Putamen (tissue), 1 donor: Measurements from ENCODE around the gene PRKCB.
"Not testable (repeated sequence)": the region's sequence is repeated elsewhere in the genome, so short reads cannot be mapped to it uniquely, and the experiment has no call there.

ENCODE experiments used
- DNase-seq: peaks from one replicate; pipeline ENCODE4 v3.0.0-alpha.2; 2016; ENCODE audit warnings: low spot score

PRKCB gene

DNA sequence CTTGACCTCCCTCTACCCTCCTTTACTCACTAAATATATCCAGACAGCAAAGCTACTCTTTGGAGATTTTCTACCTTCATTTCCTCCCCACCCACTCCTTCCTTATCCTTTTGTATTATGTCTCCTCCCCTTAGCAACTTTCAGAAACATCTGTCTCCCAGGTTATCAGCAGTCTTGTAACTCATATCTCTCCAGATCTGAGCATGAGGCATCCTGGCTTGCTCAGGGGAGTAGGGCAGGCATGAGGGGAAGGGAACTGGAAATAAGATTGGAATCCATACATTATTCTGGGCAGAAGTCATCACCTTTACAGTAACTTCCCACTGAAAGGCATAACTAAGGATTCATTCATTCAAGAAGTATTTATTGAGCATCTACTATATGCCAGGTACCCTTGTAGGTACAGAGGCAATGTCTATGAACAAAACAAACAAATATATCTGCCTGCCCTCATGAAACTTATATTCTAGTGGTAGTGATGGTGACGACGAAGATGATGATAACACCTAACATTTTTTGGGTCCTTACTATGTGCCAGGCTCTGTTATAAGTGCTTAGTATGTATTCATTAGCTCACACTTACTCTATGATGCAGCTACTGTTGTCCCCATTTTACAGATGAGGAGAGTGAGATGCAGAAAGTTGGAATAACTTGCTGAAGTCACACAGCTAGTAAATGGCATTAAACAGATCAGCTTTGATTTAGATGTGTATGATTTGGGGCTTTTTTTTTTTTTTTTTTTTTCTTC is 296.4 kb downstream of the PRKCB start:
- DNase-seq: no peak

DNA sequence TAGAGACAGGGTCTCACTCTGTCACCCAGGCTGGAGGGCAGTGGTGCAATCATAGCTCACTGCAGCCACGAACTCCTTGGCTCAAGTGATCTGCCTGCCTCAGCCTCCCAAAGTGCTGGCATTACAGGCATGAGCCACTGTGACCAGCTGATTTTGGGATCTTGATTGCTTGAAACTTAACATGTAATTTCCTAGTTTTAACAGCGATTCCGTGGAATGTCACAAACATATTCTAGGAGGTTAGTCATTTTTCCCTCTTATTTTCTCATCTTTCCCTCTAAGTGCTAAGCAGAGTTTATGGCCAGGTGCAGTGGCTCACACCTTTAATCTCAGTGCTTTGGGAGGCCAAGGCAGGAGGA is 297.0 kb downstream of the PRKCB start:
- DNase-seq: no peak

DNA sequence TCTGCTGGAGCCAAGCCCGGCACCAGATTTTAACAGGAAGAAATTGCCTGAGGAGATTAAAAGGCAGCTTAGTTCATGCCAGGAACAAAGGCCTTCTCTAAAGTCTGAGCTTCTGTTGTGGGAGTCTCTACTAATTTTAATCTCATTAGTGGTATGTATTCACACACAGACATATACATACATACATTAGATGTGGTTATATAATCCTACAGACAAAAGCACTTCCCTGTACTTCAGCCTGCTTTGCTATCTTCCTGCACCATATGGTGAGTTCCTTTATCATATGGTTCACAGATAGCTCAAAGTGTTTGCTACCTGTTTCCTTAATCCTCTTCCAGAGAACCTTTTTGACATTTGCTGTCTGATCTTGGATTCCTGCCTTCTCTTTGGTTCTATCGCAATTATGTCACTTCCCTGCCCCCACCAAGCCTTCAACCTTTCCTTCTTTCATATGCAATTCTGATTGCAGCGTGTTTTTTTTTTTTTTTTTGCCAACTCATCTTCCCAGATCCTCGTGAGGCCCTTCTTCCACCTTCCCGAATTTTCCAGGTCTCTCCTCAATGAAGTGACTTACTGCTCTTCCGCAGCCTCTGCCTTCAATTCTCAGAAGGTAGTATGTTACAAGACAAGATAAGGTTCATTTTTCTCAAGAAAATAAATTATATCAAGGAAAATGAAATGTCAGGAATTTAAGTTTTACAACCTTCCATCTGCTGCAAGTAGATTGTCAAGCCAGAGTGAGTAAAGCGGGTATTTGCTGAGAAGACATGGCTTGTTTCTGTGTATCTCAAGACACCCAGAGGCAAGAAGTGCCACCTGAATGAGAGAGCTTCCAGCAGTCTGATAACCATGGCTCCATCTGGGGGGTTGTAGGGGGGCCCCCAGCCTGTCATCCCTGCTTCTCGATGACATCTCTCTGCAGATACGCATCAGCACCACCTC is 300.1 kb downstream of the PRKCB start:
- no peak for DNase-seq

DNA sequence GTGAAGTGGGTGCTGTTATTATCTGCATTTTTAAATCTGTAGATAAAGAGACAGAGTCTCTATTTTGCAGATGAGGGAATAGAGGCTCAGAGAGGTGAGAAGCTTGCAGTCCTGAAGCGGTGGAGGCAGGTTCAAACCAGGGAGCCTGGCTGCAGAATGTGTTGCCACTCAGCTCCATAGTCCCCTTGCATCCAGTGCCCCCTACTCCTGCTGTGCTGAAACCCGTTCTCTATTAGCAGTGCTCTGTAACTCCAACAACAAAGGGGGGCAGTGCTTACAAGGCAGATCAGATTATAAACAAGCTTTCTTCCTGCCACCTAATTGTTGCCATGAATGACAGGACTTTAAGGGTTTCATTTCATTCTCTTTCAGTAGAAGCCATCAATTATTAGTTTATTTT is 302.2 kb downstream of the PRKCB start:
- no peak for DNase-seq

DNA sequence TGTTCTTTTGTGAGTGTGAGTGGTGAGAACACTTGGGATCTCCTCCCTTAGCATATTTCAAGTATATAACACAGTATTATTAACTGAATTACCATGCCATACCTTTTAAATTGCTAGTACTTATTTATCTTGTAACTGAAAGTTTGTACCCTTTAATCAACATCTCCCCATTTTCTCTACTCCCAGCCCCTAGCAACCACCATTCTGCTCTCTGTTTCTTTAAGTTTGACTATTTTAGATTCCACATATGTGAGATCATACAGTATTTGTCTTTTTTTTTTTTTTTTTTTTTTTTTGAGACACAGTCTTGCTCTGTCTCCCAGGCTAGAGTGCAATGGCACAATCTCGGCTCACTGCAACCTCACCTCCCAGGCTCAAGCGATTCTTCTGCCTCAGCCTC is 302.8 kb downstream of the PRKCB start:
- DNase-seq: no peak

DNA sequence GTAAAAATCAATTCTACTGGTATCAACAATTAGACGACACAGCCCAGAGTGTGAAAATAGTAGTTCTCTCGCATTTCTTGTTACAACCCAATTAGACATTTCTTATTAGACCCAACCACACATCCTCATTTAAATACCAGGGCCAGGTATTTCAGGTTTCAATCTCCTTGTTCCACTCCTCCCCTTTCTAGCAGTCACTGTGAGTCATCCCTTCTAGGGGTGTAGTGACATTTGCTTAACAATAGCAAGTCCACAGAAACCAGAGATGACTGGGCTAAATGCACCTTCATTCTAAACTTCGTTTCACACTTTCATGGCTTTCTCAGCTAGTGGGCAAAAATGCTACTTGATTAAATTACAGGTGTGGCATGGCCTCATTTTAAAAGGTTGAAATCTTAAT is 303.5 kb downstream of the PRKCB start:
- peak; percentile 52 for DNase-seq

DNA sequence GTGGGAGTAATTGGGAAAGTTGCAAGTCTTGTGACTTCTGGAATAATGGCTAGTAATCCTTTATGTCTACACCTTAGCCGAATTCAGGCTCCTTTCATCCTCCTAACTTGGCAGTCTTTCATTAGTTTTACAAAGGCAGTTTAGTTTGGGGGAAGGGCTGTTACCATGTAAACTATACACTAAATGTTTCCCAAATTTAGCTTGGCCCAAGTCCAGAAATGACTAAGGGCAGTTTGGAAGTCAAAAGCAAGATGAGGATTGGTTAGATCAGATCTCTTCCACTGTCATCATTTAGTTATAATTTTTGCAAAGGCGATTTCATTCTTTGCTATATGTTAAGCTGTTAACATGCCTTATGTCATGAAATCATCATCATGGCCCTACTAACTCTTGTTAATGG is 304.9 kb downstream of the PRKCB start:
- DNase-seq: no peak

DNA sequence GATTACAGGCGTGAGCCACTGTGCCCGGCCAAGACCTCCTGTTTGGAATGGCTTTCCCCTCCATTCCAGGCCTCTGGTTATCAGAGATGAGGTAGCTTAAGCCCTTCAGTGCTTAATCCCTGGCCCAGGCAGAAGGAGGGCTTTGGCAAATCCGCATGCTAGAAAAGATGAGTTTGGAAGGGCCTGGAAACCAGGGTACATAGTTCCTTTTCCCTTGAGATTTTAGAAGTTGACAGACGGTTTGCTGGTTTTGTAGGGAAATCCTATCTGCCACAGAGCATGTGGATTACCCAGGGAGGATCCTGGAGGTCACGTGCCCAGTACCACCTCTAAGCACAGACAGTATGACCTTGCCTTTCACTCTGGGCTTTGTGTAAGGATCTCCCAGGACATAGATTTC is 305.7 kb downstream of the PRKCB start:
- no peak for DNase-seq

DNA sequence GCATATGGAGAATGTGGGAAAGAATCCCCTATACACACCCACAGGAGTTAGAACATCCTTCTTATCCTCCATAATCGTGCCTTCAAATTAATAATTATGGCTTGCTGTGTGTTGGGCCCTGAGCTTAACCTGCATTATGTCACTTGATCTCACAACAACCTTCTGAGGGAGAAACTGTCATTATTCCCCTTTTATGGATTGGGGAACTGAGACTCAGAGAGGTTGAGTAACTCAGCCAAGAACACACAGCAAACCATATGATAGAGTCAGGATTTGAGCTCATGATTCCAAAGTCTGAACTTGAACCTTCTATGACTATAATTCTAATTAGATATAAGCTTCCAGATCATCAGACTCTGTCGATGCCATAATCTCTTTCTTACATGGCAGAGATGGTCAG is 306.1 kb downstream of the PRKCB start:
- no peak for DNase-seq

DNA sequence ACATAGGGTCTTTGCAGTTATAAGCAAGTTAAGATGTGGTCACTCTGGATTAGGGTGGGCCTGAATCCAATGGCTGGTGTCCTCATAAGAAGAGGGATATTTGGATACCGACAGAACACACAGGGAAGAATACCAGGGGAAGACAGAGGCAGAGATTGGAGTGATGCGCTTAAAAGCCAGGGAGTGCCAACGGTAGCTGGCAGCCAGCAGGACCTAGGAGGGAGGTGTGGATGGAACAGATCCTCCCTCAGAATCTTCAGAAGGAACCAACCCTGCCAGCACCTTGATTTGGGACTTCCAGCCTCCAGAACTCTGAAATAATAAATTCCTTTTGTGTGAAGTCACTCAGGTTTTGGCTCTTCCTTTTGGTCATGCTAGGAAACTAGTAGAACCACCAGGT is 310.1 kb downstream of the PRKCB start:
- no peak for DNase-seq

DNA sequence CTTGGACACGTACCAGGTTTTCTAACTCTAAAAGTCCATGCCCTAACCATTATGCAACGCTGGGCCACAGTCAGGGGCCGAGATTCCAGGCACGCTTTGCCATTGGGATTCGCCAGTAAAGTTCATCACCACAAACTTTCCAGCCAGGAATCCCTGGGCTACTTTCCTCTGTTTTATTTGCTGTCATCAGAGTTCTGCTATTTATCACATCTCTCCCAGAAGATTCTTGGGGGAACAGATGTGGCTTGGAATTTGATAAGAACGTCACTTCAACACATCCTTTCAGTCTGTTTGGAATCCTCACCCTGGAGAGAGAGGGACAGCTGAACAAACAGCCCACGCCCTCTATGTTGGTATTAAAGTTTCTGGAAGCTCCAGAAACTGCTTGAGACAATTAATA is 310.7 kb downstream of the PRKCB start:
- DNase-seq: no peak

DNA sequence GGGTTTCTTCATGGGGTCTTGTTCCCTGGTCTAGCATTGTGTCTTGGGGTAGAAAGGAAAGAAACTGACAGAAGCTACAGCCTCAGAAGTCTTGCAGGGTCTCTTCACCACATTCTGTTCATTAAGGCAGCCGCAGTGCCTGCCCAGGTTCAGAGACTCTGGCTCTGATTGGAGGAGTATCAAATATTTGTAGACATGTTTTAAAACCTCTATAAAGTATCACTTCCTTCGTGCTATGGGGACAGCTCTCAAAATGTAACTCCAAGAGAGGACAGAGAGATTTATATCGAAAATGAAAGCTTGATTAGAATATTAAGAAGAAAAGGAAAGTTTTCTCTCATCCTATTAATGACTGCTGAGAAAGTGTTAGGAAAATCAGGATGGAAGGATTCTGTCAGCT is 313.3 kb downstream of the PRKCB start:
- no peak for DNase-seq

DNA sequence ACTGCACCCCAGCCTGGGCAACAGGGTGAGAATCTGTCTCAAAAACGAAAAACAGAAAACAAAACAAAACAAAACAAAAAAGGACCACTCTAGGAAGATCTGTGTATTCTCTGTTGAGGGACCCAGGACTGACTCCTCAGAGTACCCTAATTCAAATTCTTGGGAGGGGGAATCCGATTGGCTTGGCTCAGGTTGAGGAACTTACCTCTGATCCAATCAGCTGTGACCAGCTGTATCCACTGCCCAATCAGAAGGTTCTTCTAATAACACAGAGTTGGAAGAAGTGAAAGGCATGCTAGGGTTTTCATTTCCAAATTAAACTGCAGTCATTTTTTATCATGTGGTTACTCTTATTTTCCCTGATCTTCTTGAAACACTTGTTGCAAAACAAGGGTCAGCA is 314.5 kb downstream of the PRKCB start:
- no peak for DNase-seq

DNA sequence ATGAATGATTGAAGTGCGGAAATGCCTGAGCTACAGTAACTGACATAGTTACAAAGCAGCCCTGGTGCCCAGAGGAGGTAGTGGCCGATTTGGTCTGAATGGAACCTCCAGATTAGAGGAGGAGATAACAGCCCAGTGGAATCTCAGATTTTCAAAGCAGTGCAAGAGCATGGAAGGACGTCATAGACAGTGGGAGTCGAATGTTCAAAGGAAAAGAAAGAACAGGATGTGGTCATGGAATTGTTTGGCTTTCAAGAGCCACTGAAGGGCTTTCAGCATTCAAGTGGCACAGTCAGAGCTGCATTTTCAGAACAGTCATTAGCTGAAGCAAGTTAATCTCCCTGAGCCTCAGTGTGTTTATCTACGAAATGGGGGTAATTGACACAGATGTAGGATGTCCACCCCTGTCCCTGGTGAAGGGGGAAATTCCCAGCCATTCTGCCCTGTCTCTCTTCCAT is 315.7 kb downstream of the PRKCB start:
- DNase-seq: no peak

DNA sequence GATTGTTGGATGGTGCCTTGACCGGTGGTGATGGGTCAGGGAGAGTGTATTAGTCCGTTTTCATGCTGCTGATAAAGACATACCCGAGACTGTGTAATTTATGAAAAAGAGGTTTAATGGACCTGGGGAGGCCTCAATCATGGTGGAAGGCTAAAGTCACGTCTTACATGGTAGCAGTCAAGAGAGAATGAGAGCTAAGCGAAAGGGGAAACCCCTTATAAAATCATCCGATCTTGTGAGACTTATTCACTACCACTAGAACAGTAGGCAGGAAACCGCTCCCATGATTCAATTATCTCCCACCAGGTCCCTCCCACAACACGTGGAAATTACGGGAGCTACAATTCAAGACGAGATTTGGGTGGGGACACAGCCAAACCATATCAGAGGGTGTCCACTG is 316.3 kb downstream of the PRKCB start:
- DNase-seq: not testable (repeated sequence)

DNA sequence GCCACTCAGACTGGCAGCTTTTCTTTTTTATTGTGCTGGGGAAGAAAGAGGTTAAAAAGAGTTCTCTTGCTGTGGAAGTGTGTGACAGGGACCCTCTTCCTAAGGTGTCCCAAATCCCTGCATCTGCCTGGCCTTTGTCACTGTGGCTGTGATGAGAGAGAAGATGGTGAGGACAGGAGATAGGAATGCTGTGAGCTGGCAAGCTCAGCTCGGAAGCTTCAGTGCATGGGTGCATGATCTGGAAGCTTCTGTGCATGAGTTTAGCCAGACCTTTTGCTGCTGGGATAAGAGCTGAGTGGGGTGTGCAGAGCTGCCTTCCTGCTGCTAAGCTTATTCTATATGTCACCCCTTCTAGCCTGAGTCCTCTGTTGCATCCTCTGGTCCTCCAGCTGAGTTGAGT is 317.0 kb downstream of the PRKCB start:
- no peak for DNase-seq

DNA sequence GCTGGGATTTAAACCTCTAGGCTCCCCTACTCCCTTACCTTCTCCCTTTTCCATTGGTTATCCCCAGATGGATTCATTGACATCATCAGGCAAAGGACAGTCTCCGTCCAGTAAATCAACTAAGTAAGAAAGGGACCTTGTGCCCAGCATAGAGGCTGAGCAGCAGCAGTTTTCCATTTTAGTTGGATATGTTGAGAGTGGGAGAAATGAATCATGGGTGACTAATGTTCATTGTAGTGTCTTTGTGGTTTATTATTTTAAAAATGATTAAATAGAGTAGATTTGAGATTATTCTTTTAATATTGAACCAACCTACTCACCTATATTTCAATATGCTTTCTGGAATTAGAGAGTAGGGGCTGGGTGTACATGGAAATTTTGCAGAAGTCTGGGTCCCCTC is 321.0 kb downstream of the PRKCB start:
- no peak for DNase-seq

DNA sequence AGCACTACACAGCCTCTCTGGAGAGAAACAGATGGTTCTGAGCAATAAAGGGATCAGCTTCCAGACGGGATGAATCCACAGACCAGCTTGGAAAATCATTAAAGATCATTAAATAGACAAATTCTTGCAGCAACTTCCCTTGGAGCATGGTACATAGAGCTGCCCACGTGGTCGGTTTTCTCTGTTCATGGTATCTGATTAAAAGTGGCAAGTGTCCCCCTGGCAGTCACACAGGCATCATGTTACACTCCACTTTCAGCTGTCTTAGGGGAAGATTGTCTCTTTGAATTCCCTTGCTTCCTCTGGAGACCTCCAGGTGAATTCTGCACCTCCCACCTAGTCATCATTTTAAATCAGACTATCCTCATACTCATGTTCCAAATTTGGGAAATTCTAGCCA is 328.2 kb downstream of the PRKCB start:
- no peak for DNase-seq

DNA sequence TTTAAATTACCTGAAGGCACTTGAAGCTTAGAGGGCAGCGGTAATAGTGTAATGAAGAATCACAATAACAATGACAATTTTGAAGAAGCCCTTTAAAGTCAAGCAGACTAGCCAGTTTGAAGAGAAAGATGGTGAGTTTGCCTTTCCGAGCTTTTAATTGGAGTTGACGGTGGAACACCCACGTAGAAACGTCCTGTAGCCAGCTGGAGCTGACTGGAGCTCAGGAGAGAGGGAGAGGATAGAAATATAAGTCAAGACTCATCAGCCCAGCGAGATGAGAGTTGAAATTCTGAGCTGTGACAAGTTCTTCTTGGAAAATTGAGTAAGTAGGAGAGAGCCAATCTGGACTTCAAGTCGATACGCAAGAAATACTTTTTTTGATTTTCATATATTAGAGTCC is 328.6 kb downstream of the PRKCB start:
- DNase-seq: no peak

DNA sequence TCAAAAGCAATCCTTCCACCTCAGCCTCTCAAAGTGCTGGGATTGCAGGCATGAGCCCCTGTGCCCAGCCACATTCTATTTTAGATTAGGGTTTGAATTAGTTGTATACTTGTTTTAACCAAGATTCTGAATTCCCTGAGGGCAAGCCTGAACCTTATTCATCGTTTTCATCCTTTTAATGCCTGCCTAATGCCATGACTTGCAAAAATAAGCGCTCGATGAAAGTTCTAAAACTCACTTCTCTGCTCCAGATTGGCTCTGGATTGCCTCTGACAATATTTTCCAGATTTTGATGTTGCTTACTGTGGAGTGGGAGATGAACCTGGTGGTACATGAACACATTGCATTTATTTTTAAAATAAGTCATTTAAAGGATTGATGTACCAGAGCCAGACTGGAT is 329.5 kb downstream of the PRKCB start:
- DNase-seq: no peak

DNA sequence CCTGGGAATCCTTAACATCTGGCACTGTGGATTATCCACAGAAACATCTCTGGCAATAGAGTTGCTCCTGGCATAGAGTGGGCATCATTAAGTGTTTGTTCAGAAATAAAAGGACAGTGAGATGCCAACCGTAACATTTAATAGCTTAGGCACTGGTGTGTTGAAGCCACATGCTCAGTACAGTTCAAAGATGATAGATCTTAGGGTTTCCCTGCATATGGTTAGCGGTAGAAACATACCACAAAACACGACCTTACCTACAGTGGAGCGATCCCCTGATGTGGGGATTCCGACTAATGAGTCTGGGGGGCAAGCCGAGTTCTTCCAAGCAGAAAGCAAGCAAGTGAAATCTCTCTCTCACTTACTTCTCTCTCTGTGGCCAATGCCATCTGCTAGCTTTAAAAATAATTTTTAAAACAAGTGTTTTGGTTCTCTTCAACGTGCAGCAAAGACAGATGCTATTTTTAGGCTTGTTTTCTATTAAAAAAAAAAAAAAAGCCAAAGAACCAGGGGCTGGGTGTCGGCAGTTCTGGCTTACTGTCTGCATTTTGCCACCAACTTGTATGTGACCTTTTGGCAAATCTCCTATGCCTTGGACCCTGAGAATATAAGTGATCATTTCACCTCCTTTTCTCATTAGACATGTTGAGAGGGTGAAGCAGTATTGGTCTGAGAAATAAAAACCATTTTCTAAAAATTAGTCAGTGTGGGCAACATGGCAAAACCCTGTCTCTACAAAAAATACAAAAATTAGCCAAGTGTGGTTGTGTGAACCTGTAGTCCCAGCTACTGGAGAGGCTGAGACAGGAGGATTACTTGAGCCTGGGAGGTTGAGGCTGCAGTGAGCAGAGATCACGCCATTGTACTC is 331.1 kb downstream of the PRKCB start:
- no peak for DNase-seq

DNA sequence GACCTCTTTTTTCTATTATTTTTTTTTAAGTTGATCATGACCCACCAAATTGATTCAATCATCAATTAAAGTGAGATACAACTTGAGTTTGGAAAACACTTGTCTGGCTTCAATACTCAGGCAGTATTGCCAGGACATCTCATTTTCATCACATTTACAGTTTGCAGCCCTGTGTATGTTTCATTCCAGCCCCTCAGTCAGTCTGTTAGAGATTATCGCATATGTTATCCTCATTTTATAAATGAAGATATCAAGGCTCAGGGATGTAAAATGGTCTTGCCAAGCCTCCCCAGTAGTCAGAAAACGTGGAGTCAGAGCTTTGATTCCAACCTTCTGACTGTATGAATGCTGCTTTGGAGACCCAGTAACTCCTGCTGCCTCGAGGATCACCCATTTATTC is 333.1 kb downstream of the PRKCB start:
- DNase-seq: no peak
